GM12878 (cell line): ENCODE results near the gene IGFBP3. TPM values are rescaled to one million over a fixed set of nuclear protein-coding genes. Genes with fewer than 3 reads are reported as not detected.

Experiments
- ATAC-seq: fragments of 200-7000 bp; cut with Tn5 transposase; 3 replicates; pipeline ENCODE4 v1.9.1; 2020; ENCODE audit warnings: mild to moderate bottlenecking, moderate library complexity
- BruUV-seq: library from RNA; stranded (reverse); fragments of 400-500 nt; replicated peaks from 2 replicates; lab custom pipeline; 2021; lab: Mats Ljungman, UMichigan
- CTCF ChIA-PET: fragments of 300-600 bp; sonication (Branson Sonifier 250); formaldehyde crosslinking; extraction: SDS; loops from one replicate; lab custom pipeline; 2021; ENCODE audit warnings: inconsistent platforms; lab: Yijun Ruan, JAX
- POLR2A ChIA-PET: fragments of 350-600 bp; formaldehyde crosslinking; extraction: SDS; loops from one replicate; lab custom pipeline; 2021; ENCODE audit warnings: inconsistent platforms; lab: Charles Lee
- RAD21 ChIA-PET: fragments of 300-600 bp; sonication (Branson Sonifier 250); formaldehyde crosslinking; loops from one replicate; lab custom pipeline; 2023; ENCODE audit warnings: antibody characterized with exemption; ENCODE audit not compliant: unreplicated experiment; lab: Charles Lee
- SMC1A ChIA-PET: fragments of 300-600 bp; sonication (Branson Sonifier 250); formaldehyde crosslinking; loops from one replicate; lab custom pipeline; 2023; ENCODE audit not compliant: unreplicated experiment, uncharacterized antibody; lab: Charles Lee
- DNase-seq: peaks from one replicate; pipeline ENCODE4 v3.0.0-alpha.2; 2011; ENCODE audit warnings: low read depth, low spot score
- FAIRE-seq: peaks from 3 replicates; lab custom pipeline; 2011; peaks lifted over from hg19 to GRCh38; lab: Jason Lieb, UNC
- H2AFZ ChIP-seq: 2 replicates; pipeline ENCODE4 v1.6.0; 2011; ENCODE audit warnings: low read depth, low read length, control low read depth; ENCODE audit not compliant: control insufficient read depth
- H3K27ac ChIP-seq: 2 replicates; pipeline ENCODE4 v1.5.1; 2011; ENCODE audit warnings: control low read depth; ENCODE audit not compliant: control insufficient read depth, insufficient read depth
- H3K27me3 ChIP-seq, 2 experiments: replicated peaks in 1 of 2; 2 replicates each; pipeline versions ENCODE4 v1.6.0 to v1.6.1; 2011; ENCODE audit warnings: low read length in 1 of 2; ENCODE audit not compliant: control insufficient read depth in 2 of 2, insufficient read depth in 2 of 2
- H3K36me3 ChIP-seq, 2 experiments: 2 replicates each; pipeline ENCODE4 v1.5.1; 2011; ENCODE audit warnings: low read length in 1 of 2; ENCODE audit not compliant: control insufficient read depth in 2 of 2, insufficient read depth in 2 of 2
- H3K4me1 ChIP-seq: 2 replicates; pipeline ENCODE4 v1.6.1; 2011; ENCODE audit warnings: mild to moderate bottlenecking, low read length, moderate library complexity, mixed read lengths; ENCODE audit not compliant: control insufficient read depth, insufficient read depth
- H3K4me2 ChIP-seq: 2 replicates; pipeline ENCODE4 v1.6.0; 2011; ENCODE audit warnings: control low read depth; ENCODE audit not compliant: control insufficient read depth, insufficient read depth
- H3K4me3 ChIP-seq: fragments of 200-600 bp; sonication (generic); 2 replicates; pipeline ENCODE4 v1.5.1; 2016
- H3K79me2 ChIP-seq: 2 replicates; pipeline ENCODE4 v1.6.0; 2011; ENCODE audit warnings: low read length; ENCODE audit not compliant: control insufficient read depth, insufficient read depth
- H3K9ac ChIP-seq: 2 replicates; pipeline ENCODE4 v1.8.0; 2011; ENCODE audit warnings: low read length, control low read depth, mixed read lengths; ENCODE audit not compliant: control insufficient read depth, insufficient read depth
- H3K9me3 ChIP-seq: replicated peaks from 3 replicates; pipeline ENCODE4 v1.5.1; 2011; ENCODE audit warnings: mild to moderate bottlenecking, low read length; ENCODE audit not compliant: control insufficient read depth, insufficient read depth
- H4K20me1 ChIP-seq: 2 replicates; pipeline ENCODE4 v1.6.0; 2011; ENCODE audit not compliant: control insufficient read depth, insufficient read depth
- CREM ChIP-seq: IDR thresholded peaks from 2 replicates; pipeline ENCODE4 v1.6.1; 2014; ENCODE audit warnings: antibody characterized with exemption, low read depth
- HDAC6 ChIP-seq: fragments of 200-600 bp; sonication (generic); IDR thresholded peaks from one replicate; pipeline ENCODE4 v1.8.0; 2017; ENCODE audit warnings: antibody characterized with exemption; ENCODE audit not compliant: unreplicated experiment
- MXI1 ChIP-seq: fragments of 150-350 bp; IDR thresholded peaks from 2 replicates; pipeline ENCODE4 v1.6.1; 2011; ENCODE audit warnings: low read depth, mild to moderate bottlenecking, inconsistent platforms, low read length, improper control_type of control experiment
- NR2F1 ChIP-seq: fragments of 450-650 bp; conservative IDR thresholded peaks from 2 replicates; pipeline ENCODE4 v1.6.1; 2017; ENCODE audit warnings: mild to moderate bottlenecking
- ZBTB33 ChIP-seq: fragments of 450-650 bp; IDR thresholded peaks from 2 replicates; pipeline ENCODE4 v1.6.1; 2017; ENCODE audit warnings: mild to moderate bottlenecking
- ZNF622 ChIP-seq: fragments of 450-650 bp; IDR thresholded peaks from 2 replicates; pipeline ENCODE4 v1.6.1; 2017; ENCODE audit warnings: mild to moderate bottlenecking, inconsistent platforms
- ZZZ3 ChIP-seq: IDR thresholded peaks from 2 replicates; pipeline ENCODE4 v1.6.1; 2011; ENCODE audit warnings: low read depth; ENCODE audit not compliant: control insufficient read depth, insufficient read length
- WGBS: methylation state at CpG from one replicate; pipeline ENCODE4 v1.1.6; 2016; ENCODE audit warnings: low lambda C conversion rate; ENCODE audit not compliant: insufficient replicate concordance, insufficient coverage; ENCODE audit errors: missing lambda C conversion rate; 5-methylcytosine and 5-hydroxymethylcytosine counted together
- in situ Hi-C: fragments of 300-500 bp; cut with MboI; formaldehyde crosslinking; loops from 9 replicates; pipeline ENCODE4 v1.14.3; 2018; ENCODE audit warnings: mixed read lengths
- intact Hi-C: fragments of 100-400 bp; cut with micrococcal nuclease; formaldehyde crosslinking; loops from one replicate; pipeline ENCODE4 v1.14.2; 2022; ENCODE audit not compliant: unreplicated experiment
- polyA plus RNA-seq, 11 experiments: library from polyadenylated mRNA; depleted of rRNA in 4 of 11; unstranded in 6 of 11; stranded (reverse) in 5 of 11; fragments of >200 nt; fragmentation: Nextera tagmentation in 4 of 11; fragmentation: Illumina TruSeq in 1 of 11; extraction: Ambion mirVana in 4 of 11; extraction: Trizol in 1 of 11; gene quantifications; 1 replicate in 1 of 11; 2 replicates in 10 of 11; pipeline versions ENCODE4 v1.2.1 to v1.2.3, GENCODE V29; 2011 to 2016; ENCODE audit warnings: inconsistent platforms in 2 of 11, missing spikeins in 2 of 11, low read depth in 1 of 11
- total RNA-seq, 4 experiments: library from RNA; depleted of rRNA in 3 of 4; stranded (reverse); fragments of >200 nt in 3 of 4; fragmentation: Illumina TruSeq in 1 of 4; extraction: Trizol in 1 of 4; gene quantifications; 2 replicates each; pipeline versions ENCODE4 v1.2.1 to v1.2.3, GENCODE V29; 2013 to 2021

The IGFBP3 gene
- total and polyA plus RNA-seq, 10 of the 15 experiments (the other 5 are each of a cell fraction or from before 2014, with no cell fraction given): 6.0 to 28.0 (median 15.6) TPM

- Histone ChIP-seq H3K4me2 (no peak overlapping the region), H3K36me3 (no peaks in the 10 kb centered on the region), H3K9me3 (no peaks in the 10 kb centered on the region), H2AFZ (no peak overlapping the region), H4K20me1 (no peaks in the 10 kb centered on the region), H3K79me2 (no peaks in the 10 kb centered on the region), H3K9ac (no peak overlapping the region), H3K4me1 (no peaks in the 10 kb centered on the region), H3K27me3 (no peaks in the 10 kb centered on the region), H3K27ac (no peak overlapping the region), H3K4me3 (no peak overlapping the region)
- DNase-seq (no peak), ATAC-seq (no peak), FAIRE-seq (no peak)
- TF ChIP-seq NR2F1 (no peak), MXI1 (no peak)
- SMC1A ChIA-PET: interaction anchor here (1.4 to 1.5 kb wide), 3 partner anchors 10 to 1198 kb away, joined by 3 to 5 read pairs (median 4); no protein-coding TSS in a partner anchor
- in situ Hi-C loops (no loop called here), intact Hi-C loops (no loop called here)
- POLR2A ChIA-PET: no interaction called here
- BruUV-seq: no TSS peak
- CTCF ChIA-PET: interaction anchor here (1.3 to 1.9 kb wide), 5 partner anchors 10 to 20 kb away, joined by 3 to 5 read pairs (median 3); no protein-coding TSS in a partner anchor
- RAD21 ChIA-PET: interaction anchor here (0.6 kb wide), 1 partner anchor 345 kb away, joined by 4 read pairs; no protein-coding TSS in a partner anchor
- WGBS: 77% methylated on average over 1 of the region's 1 CpG
These were observed 18.3 kb downstream of the IGFBP3 start for GRCh38 chr7:45902820-45903219.

- POLR2A ChIA-PET: no interaction called here
- no peak for FAIRE-seq
- Histone ChIP-seq H3K4me3 (no peak overlapping the region), H2AFZ (no peak overlapping the region), H3K36me3 (no peaks in the 10 kb centered on the region), H3K79me2 (no peaks in the 10 kb centered on the region)
- no TSS peak for BruUV-seq
- no peak for TF ChIP-seq CREM
- TF ChIP-seq ZZZ3: no peak
- no peak for TF ChIP-seq HDAC6
- TF ChIP-seq ZBTB33: no peak
- no peak for TF ChIP-seq ZNF622
- TF ChIP-seq, all 136 proteins: peak for 0
- Histone ChIP-seq H3K4me1 (no peaks in the 10 kb centered on the region), H3K9ac (no peak overlapping the region), H3K27ac (no peak overlapping the region), H4K20me1 (no peaks in the 10 kb centered on the region), H3K4me2 (no peak overlapping the region), H3K9me3 (no peaks in the 10 kb centered on the region), H3K27me3 (no peaks in the 10 kb centered on the region)
- intact Hi-C loops (no loop called here), in situ Hi-C loops (no loop called here)
- DNase-seq: no peak
- SMC1A ChIA-PET: interaction anchor here (1.4 to 1.5 kb wide), 2 partner anchors 9 to 1200 kb away, joined by 3 to 5 read pairs; no protein-coding TSS in a partner anchor
- ATAC-seq: no peak
- WGBS: 0% methylated on average over 1 of the region's 1 CpG
- CTCF ChIA-PET: interaction anchor here (0.6 to 1.9 kb wide), 4 partner anchors 8 to 29 kb away, joined by 3 to 5 read pairs (median 4); no protein-coding TSS in a partner anchor
- RAD21 ChIA-PET: no interaction called here
These were observed 19.5 kb downstream of the IGFBP3 start for GRCh38 chr7:45901566-45901965.
